ENCODE results near the gene MKX. TPM values are rescaled to one million over a fixed set of nuclear protein-coding genes. Genes with fewer than 3 reads are reported as not detected.

Gene MKX
- polyA plus RNA-seq, 3 donors: not detected

DNA sequence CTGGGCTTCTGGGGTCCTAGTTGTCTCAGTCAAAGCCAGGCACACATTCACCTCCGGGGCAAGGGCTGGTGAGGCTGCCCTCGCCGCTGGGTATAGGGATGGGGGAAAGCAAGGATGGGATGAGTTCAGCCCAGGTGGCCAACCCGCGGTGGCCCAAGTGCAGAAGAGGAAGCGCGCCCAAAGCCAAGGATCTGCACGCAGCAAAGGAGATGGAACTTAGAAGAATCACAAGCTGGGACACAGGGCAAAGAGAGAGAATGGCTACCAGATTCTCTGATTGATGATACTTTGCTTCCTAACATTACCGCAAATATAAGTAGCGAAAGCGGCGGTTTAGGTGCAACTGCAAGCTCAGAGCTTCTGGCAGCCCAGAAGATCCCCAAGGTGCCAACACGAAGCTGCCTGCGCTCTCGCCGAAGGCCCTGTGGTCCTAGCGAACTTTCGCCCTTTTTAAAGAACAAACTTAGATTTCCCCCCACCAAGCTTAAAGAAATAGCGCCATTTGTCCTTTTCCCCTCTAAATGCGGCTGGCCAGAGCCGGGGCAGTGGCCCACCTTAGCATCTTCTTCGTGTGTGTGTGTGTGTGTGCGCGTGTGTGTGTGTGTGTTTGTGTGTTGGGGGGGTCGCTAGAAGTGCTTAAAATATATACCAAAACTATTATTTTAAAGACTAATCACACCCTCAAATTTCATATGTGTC, 927 bp upstream of the MKX start:
- Histone ChIP-seq H4K20me1 (ENCODE audit: insufficient read depth, low read length) (no peaks in the 10 kb centered on the region), H3K36me3 (replicated peaks in 1 of 2; ENCODE audit: control insufficient read depth in 1 of 2, insufficient read depth in 2 of 2, low read length in 2 of 2) (no peaks in the 10 kb centered on the region), H2AFZ (ENCODE audit: insufficient read depth, low read depth, low read length, poor library complexity, severe bottlenecking) (peak overlapping the region; percentile 54), H3K4me2 (replicated peaks; ENCODE audit: extremely low read depth, low read length, poor library complexity, severe bottlenecking) (peak overlapping the region; percentile 98), H3K27ac (ENCODE audit: low read depth in 1 of 2, low read length in 2 of 2) (no peak overlapping the region), H3K4me1 (ENCODE audit: control insufficient read depth in 1 of 2, insufficient read depth in 2 of 2, low read length in 2 of 2) (peaks cover 47 to 52% of the 10 kb centered on the region in 2 donors), H3K4me3 (replicated peaks in 1 of 3; ENCODE audit: low read depth in 2 of 3, low read length in 3 of 3) (peak overlapping the region in 1 of 3 experiments; percentile 87), H3K79me2 (ENCODE audit: insufficient read depth, low read length) (no peaks in the 10 kb centered on the region), H3K9me3 (replicated peaks in 1 of 2; ENCODE audit: control insufficient read depth in 1 of 2, insufficient read depth in 1 of 2, low read length in 2 of 2) (peaks cover 0 to 37% of the 10 kb centered on the region in 2 donors), H3K27me3 (ENCODE audit: control insufficient read depth in 2 of 2, insufficient read depth in 2 of 2, low read length in 2 of 2) (peaks cover 80 to 92% of the 10 kb centered on the region in 2 donors), H3K9ac (ENCODE audit: insufficient read depth, low read length, poor library complexity, severe bottlenecking) (no peak overlapping the region)
- peaks cover 71 to 93% (median 78%) of the 10 kb centered on the region in 3 donors for H3K27me3 Mint-ChIP-seq (ENCODE audit: low read depth in 3 of 3)
- H3K4me3 Mint-ChIP-seq: peak overlapping the region; percentile 62 to 84
- 7% methylated on average over 18 of the region's 25 CpGs for WGBS (ENCODE audit: insufficient coverage)
- intact Hi-C loops (cut with micrococcal nuclease): loop anchor here (10.0 kb wide), 2 partner anchors 638 to 648 kb away; no protein-coding TSS in a partner anchor
- peaks cover 0 to 9% of the 10 kb centered on the region in 2 donors for H3K36me3 Mint-ChIP-seq
- TF ChIP-seq CTCF (IDR thresholded peaks at IDR 0.05): no peak
- peaks cover 0 to 26% (median 14%) of the 10 kb centered on the region in 7 donors for H3K9me3 Mint-ChIP-seq
- H3K27ac Mint-ChIP-seq: no peak overlapping the region
- DNase-seq: no peak
- peaks cover 42% of the 10 kb centered on the region for H3K4me1 Mint-ChIP-seq

DNA sequence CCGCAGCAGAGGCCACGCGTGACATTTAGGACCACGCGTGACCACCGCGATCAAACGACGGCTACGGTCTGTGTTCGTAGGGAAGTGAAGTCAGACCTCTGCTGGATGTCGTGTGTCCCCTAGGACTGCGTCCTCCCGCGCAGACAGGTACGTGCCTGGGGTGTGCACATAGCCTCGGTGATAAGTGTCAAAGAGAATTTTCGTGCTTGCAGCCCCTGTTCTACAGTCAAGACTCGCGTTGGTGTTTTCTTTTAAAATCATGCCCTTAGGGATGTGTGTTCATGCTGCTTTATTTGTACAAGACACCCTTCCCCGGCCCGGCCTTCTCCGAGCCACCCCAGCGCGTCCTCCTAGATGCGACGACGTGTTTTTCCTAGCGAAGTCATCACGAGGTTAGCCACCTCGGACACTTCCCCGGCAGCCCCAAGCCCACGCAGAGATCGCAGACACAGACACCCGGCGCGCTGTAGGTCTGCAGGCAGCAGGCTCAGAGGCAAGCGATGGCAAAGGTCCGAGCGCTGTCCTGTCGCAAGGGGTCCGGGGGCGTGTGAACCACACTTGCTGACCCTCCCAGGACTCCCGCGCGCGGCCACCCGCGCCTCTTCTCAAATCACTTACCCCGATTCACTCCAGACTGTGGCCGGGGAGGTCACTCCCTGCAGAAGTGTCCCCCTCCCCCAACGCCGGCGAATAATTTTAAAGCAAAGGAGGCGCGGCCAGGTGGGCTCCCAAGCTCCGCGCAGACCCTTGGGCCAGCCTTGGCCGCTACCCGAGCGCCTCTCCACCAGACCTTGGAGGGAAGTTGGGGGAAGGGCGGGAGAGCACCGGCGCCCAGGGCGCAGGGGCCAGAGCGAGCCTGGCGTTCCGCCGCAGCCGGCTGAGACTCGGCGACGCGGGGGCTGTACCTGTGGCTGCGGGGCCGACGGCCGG, 552 bp downstream of the MKX start:
- H3K27ac ChIP-seq (ENCODE audit: low read depth in 1 of 2, low read length in 2 of 2): no peak overlapping the region
- H3K4me1 Mint-ChIP-seq: peaks cover 50% of the 10 kb centered on the region
- no peak for DNase-seq
- H3K4me3 Mint-ChIP-seq: peak overlapping the region; percentile 93 to 96
- intact Hi-C loops (cut with micrococcal nuclease): loop anchor here (10.0 kb wide), 2 partner anchors 640 to 650 kb away; no protein-coding TSS in a partner anchor
- peaks cover 85 to 95% of the 10 kb centered on the region in 2 donors for H3K27me3 ChIP-seq (ENCODE audit: control insufficient read depth in 2 of 2, insufficient read depth in 2 of 2, low read length in 2 of 2)
- peaks cover 79 to 93% (median 84%) of the 10 kb centered on the region in 3 donors for H3K27me3 Mint-ChIP-seq (ENCODE audit: low read depth in 3 of 3)
- H3K9me3 Mint-ChIP-seq: peaks cover 0 to 26% (median 14%) of the 10 kb centered on the region in 7 donors
- H4K20me1 ChIP-seq (ENCODE audit: insufficient read depth, low read length): no peaks in the 10 kb centered on the region
- no peaks in the 10 kb centered on the region for H3K36me3 ChIP-seq (replicated peaks in 1 of 2; ENCODE audit: control insufficient read depth in 1 of 2, insufficient read depth in 2 of 2, low read length in 2 of 2)
- no peak for TF ChIP-seq CTCF (IDR thresholded peaks at IDR 0.05)
- WGBS (ENCODE audit: insufficient coverage): 2% methylated on average over 67 of the region's 78 CpGs
- peak overlapping the region; percentile 98 for H3K4me2 ChIP-seq (replicated peaks; ENCODE audit: extremely low read depth, low read length, poor library complexity, severe bottlenecking)
- no peaks in the 10 kb centered on the region for H3K79me2 ChIP-seq (ENCODE audit: insufficient read depth, low read length)
- H3K4me1 ChIP-seq (ENCODE audit: control insufficient read depth in 1 of 2, insufficient read depth in 2 of 2, low read length in 2 of 2): peaks cover 53 to 58% of the 10 kb centered on the region in 2 donors
- H3K4me3 ChIP-seq (replicated peaks in 1 of 3; ENCODE audit: low read depth in 2 of 3, low read length in 3 of 3): peak overlapping the region in 1 of 3 experiments; percentile 87
- H3K9ac ChIP-seq (ENCODE audit: insufficient read depth, low read length, poor library complexity, severe bottlenecking): peak overlapping the region; percentile 9
- peak overlapping the region in 1 of 7 donors; percentile 41 for H3K27ac Mint-ChIP-seq
- H2AFZ ChIP-seq (ENCODE audit: insufficient read depth, low read depth, low read length, poor library complexity, severe bottlenecking): peak overlapping the region; percentile 60
- peaks cover 0 to 43% of the 10 kb centered on the region in 2 donors for H3K9me3 ChIP-seq (replicated peaks in 1 of 2; ENCODE audit: control insufficient read depth in 1 of 2, insufficient read depth in 1 of 2, low read length in 2 of 2)
- peaks cover 0 to 16% of the 10 kb centered on the region in 2 donors for H3K36me3 Mint-ChIP-seq
